ENCODE measurements around the gene ASS1.

Gene ASS1

GRCh38 chr9:130537346-130538050, 92.7 kb downstream of the ASS1 start:
- no peak for DNase-seq

- DNase-seq: no peak
These were observed 94.9 kb downstream of the ASS1 start for GRCh38 chr9:130539420-130540223.

GRCh38 chr9:130541533-130541932, 96.8 kb downstream of the ASS1 start:
- no peak for DNase-seq

GRCh38 chr9:130542038-130542437, 97.3 kb downstream of the ASS1 start:
- no peak for DNase-seq

GRCh38 chr9:130542457-130543228, 97.9 kb downstream of the ASS1 start:
- DNase-seq: no peak

- DNase-seq: no peak
These were observed 98.6 kb downstream of the ASS1 start for GRCh38 chr9:130543368-130543767.

- no peak for DNase-seq
These were observed 99.1 kb downstream of the ASS1 start for GRCh38 chr9:130543859-130544258.

- no peak for DNase-seq
These were observed 99.6 kb downstream of the ASS1 start for GRCh38 chr9:130544364-130544763.

- no peak for DNase-seq
These were observed 103.3 kb downstream of the ASS1 start for GRCh38 chr9:130548103-130548502.

GRCh38 chr9:130549093-130549735, 104.5 kb downstream of the ASS1 start:
- DNase-seq: no peak

Measured in NK-92 treated with Interleukin-12 subunit alpha and Interleukin-12 subunit beta, amount 100 ng/mL, for 24 hours (cell line).